Renal pelvis (tissue), 4 donors: ENCODE data around the gene RGS16. TPM values are rescaled to one million over a fixed set of nuclear protein-coding genes. Genes with fewer than 3 reads are reported as not detected.

Source experiments
- DNase-seq: peaks from one replicate; pipeline ENCODE4 v3.0.0-alpha.2; 2013
- polyA plus RNA-seq, 3 donors: library from polyadenylated mRNA; unstranded; fragments of 120-200 nt; gene quantifications; one replicate each; pipeline ENCODE4 v1.2.1, GENCODE V29; 2013; ENCODE audit not compliant: insufficient read length in 3 of 3

RGS16 gene
- polyA plus RNA-seq, 3 donors: 1.0 to 1.8 (median 1.0) TPM

- no peak for DNase-seq
Measured at GRCh38 chr1:182586380-182586779, 17.8 kb downstream of the RGS16 start.

DNA sequence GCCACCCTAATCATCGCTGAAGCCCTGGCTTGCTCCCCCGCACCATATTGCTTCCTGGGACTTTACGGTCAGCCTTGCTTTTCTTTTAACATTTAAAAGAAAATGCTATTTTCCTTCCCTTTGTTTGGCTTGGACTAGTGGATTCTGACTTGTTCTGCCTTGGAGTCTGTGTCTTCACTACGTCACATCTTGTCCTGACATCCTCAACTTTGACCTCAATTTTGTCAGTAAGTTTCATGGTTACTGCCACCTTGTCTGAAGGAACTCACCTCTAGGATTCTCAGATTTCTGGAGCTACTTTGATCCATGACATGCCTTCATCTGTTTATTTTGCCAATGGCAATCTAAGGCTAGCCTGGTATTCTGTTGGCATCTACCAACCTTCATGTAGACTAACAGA lies 19.4 kb downstream of the RGS16 start:
- no peak for DNase-seq

GRCh38 chr1:182580736-182581135 lies 23.5 kb downstream of the RGS16 start:
- no peak for DNase-seq

DNA sequence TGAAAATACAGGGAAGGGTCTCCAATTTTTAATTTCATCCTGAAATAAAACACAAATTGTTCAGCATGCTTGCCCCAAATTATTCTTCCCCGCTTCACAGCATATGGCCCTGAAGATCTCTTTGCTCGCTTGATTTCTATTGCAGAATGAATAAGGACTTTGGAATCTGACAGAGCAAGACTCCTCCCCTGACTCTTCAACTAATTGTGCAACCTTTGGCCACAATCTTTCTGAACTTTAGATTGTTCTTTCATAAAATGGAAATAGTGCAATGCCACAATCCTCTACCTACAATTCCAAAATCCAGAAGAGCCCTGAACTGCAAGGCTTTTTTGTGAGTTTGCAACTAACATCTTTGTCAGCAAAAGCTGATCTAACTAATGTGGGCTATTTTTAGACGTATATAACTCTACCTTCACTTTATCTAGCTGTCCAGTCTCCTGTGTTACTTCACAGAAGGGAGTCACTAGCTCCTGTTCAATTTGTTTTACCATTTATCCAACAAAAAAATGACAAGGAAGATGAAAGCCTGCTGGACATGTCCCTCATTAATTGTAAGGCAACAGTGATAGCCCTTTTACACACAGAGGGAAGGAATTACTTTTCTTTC lies 28.5 kb downstream of the RGS16 start:
- DNase-seq: no peak

DNA sequence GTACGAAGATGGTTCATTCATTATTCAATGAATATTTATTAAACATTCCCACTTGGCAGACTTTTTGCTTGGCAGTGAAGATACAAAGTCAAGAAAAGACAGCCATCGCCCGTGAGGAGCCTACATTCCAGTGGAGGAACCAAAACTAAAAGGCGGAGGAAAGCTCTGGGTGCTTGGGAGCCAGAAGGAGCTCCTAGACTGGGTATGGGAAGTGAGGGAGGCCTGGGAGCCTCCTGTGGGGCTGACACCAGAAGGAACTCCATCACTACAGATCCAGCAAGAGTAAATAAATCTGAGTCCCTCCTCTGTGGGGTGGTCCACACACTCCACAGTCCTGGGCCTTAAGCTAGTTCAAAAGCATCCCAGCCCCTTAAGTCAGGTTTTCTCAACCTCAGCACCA lies 30.0 kb downstream of the RGS16 start:
- no peak for DNase-seq

DNA sequence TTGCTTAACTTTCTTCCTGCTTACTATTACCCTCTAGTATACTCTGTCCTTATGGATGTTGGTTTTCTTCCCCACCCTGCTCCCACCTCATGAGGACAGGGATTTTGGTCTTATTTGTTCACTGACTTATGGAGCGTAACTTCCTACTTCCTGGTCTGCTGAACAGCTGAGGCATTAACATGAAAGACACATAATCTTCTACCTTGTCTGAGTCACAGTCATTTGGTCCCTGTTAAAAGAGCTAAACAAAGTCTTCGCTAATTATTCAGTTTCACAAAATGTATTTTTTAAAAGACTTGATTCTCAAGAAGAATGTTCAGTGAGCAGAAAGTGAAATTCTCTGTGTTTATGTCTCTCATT lies 33.6 kb downstream of the RGS16 start:
- no peak for DNase-seq

DNA sequence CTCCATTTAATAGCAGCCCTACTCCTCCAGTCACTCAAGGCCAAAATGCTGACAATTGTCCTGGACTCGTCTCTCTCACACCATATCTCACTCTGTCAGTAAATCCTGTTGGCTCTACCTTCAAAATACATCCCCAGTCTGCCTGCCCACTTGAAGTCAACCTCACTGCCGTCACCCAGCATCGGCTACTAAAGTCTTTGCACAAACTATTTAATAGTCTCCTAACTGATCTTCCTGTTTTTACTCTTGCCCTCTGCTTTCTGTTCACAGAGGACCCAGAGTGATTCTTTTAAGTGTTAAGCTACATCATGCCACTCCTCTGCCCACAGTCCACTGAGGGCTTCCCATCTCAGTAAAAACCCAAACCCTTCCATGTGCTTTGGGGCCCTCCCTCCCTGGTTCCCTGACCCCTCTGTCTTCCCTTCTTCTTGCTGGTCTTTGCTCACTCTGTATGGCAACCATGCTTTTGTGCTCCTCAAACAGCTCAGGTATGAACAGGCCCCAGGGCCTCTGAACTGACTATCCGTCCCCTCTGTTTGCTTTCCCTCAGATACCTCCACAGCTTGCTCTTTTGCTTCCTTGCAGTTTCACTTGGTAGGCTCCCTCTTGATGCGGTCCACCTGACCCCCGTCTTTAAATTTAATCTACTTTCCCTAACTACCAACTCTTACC lies 34.1 kb downstream of the RGS16 start:
- no peak for DNase-seq

DNA sequence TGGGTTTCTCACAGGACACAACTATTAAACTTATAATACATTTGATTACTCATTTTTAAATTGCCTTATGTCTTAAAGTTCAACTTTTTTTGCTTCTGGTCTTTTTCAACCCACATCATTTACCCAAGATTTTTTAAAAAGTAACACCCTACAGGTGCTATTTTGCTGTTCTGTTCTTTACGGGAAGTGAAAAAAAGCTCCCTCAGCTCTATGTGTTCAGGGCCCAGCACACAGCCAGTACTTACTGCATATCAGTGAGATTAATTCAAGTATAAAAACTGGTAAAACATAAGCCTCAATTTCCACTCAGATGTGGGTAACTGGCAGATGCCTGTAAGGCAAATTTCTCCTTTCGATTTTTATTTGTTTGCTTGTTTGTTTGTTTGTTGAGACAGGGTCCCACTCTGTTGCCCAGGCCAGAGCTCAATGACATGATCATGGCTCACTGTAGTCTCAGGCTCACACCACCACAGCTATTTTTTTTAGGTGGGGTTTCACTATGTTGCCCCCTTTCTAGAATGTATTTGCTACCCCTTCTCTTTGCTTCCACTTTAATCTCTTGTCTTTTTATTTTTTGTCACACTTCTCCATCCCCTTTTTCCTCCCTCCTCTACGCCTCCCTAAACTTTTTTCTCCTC lies 35.4 kb downstream of the RGS16 start:
- DNase-seq: no peak

GRCh38 chr1:182567629-182568028 lies 36.6 kb downstream of the RGS16 start:
- no peak for DNase-seq

GRCh38 chr1:182565537-182565936 lies 38.7 kb downstream of the RGS16 start:
- DNase-seq: no peak

GRCh38 chr1:182564406-182565004 lies 39.7 kb downstream of the RGS16 start:
- DNase-seq: no peak

DNA sequence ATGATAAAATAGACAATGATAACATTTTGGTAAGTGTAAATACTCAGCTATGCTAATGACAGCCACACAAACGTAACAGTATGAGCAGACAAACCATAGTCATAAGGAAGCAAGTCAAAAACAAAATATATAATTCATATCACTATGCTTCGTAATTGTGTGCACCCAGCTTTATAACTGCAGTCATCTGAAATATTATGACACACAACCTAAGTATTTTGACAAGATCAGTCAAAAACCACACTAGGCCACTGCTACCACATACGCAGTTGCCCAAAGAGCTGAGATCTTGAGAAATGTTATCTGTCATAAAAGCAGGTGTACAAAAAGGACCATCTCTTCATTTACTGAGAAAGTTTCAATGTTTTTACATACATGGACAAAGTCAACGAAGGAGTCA lies 41.1 kb downstream of the RGS16 start:
- no peak for DNase-seq

- no peak for DNase-seq
Measured at GRCh38 chr1:182561456-182561855, 42.7 kb downstream of the RGS16 start.

DNA sequence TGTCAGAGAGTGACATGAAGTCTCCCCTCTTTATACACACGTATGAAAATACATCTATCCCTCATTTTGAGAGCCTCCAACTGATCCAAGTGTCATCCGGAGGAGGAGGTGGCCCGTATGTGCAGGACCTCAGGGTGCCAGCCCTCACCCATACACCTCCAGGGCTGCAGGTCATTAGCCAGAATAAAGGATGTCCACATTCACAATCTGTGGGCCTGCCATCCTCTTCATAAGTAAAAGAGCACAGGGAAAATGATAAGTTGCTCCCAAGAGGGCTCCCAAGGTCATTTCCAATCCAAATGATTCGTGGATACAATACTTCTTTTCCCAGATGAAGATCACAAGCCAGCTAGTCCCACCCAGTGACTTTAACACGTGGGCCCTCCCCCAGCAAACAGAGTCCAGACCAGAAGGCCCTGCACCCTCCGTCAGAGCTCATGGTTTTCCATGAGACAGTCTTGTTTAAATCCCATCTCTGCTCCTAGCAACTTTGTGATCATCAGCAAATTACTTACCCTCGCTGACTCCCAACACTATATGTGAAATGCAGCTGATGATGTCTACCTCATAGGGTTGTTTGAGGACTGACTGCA lies 43.7 kb downstream of the RGS16 start:
- no peak for DNase-seq

- DNase-seq: no peak
Measured at GRCh38 chr1:182556279-182556678, 47.9 kb downstream of the RGS16 start.

GRCh38 chr1:182555493-182555892 lies 48.7 kb downstream of the RGS16 start:
- DNase-seq: no peak

GRCh38 chr1:182552527-182552926 lies 51.7 kb downstream of the RGS16 start:
- DNase-seq: no peak

GRCh38 chr1:182549811-182550210 lies 54.4 kb downstream of the RGS16 start:
- DNase-seq: no peak

DNA sequence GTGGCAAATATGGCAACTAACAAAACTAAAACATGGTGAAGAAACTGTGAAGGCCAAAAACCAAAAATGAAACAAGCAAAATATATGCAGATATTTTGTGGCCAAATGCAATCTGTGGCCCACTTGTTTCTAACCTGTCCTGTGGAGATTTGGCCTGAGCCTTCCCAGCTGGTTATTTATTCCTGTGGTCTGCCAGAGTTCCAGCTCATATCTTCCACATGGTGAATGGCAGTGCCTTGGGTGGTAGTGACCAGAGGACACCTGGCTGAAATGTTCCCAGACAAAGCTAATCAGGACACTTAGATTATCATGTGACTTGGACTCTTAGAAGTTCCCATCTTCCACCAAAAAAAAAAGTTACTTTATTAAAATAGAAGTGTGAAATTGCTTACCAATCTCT lies 54.8 kb downstream of the RGS16 start:
- no peak for DNase-seq
